Measurements from ENCODE around the gene NNT.

The NNT gene

DNA sequence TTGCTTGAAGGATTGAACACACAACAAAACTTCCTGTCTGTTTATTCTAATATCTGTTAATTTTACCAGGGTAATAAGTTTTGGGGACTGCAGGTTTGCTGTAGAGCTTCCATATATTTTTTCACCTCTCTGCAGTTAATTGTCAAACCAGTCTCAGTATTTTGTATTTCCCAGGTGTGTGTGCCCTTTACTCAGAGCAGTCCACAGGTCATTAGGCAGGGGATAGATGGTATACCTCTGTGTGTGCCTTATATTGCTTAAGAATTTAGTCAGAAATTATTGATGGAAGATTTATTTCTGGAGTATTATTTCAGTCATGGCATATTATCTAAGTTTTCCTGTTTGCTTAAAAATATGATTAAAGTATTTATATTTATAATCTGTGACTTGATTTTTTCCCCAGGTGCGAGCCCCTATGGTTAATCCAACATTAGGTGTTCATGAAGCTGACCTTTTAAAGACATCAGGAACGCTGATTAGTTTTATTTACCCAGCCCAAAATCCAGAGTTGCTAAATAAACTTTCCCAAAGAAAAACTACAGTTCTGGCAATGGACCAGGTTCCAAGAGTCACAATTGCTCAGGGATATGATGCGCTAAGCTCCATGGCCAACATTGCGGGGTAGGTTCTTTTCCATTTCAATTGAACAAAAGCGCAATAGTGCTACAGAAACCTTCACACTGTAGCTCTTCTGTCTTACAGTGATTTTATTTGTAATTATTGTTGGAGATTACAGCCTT, 12.6 kb downstream of the NNT start:
- H4K20me1 ChIP-seq (ENCODE audit: insufficient read depth, low read length, poor library complexity, severe bottlenecking), result peaks cover 4% of the 10 kb centered on the region
- no peak overlapping the region for H3K4me3 ChIP-seq (ENCODE audit: low read length, poor library complexity, severe bottlenecking)
- H3K9me2 ChIP-seq (replicated peaks; ENCODE audit: low read depth, low read length), result no peaks in the 10 kb centered on the region
- H3K4me2 ChIP-seq (ENCODE audit: low read depth, low read length, poor library complexity, severe bottlenecking), result no peak overlapping the region
- H3K9ac ChIP-seq (ENCODE audit: low read depth, low read length, poor library complexity, severe bottlenecking), result no peak overlapping the region
- no peaks in the 10 kb centered on the region for H3K9me3 ChIP-seq (ENCODE audit: insufficient read depth, low read depth, low read length)
- no peaks in the 10 kb centered on the region for H3F3A ChIP-seq (ENCODE audit: low read depth)
- H2AFZ ChIP-seq (ENCODE audit: low read length), result no peak overlapping the region
- no peak for TF ChIP-seq EZH2phosphoT487 (IDR thresholded peaks at IDR 0.05; ENCODE audit: borderline replicate concordance)
- TF ChIP-seq, protein P1, sequence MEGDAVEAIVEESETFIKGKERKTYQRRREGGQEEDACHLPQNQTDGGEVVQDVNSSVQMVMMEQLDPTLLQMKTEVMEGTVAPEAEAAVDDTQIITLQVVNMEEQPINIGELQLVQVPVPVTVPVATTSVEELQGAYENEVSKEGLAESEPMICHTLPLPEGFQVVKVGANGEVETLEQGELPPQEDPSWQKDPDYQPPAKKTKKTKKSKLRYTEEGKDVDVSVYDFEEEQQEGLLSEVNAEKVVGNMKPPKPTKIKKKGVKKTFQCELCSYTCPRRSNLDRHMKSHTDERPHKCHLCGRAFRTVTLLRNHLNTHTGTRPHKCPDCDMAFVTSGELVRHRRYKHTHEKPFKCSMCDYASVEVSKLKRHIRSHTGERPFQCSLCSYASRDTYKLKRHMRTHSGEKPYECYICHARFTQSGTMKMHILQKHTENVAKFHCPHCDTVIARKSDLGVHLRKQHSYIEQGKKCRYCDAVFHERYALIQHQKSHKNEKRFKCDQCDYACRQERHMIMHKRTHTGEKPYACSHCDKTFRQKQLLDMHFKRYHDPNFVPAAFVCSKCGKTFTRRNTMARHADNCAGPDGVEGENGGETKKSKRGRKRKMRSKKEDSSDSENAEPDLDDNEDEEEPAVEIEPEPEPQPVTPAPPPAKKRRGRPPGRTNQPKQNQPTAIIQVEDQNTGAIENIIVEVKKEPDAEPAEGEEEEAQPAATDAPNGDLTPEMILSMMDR (conservative IDR thresholded peaks at IDR 0.05; ENCODE audit: low read length), result no peak
- peaks cover 4% of the 10 kb centered on the region for H3K4me1 ChIP-seq (ENCODE audit: insufficient read depth, low read length, poor library complexity, severe bottlenecking)
- no peaks in the 10 kb centered on the region for H3K27me3 ChIP-seq (ENCODE audit: insufficient read depth, low read length, poor library complexity, severe bottlenecking)
- peaks cover 66% of the 10 kb centered on the region for H3K36me3 ChIP-seq (ENCODE audit: insufficient read depth, low read length)
- peaks cover 24% of the 10 kb centered on the region for H3K79me2 ChIP-seq (ENCODE audit: insufficient read depth, low read length)

DNA sequence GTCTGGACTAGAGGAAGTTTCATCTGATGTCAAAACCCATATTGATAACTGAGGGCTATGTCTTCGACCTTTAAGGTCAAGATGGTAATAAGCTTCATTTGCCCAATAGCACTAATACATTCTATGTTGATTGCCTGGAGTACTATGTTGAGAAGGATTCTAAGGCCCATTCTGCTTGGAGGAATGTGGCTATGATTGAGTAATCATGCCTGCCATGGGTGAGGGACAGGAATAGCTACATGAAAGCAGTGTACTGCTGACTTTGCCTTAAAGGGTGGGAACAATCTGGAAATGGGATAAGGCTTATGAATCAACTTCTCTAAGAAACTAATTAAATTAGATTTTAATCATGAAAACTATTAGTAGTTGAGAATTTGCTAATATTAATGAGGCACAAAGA, 13.6 kb downstream of the NNT start:
- no peaks in the 10 kb centered on the region for H3K9me3 ChIP-seq (ENCODE audit: insufficient read depth, low read depth, low read length)
- H3F3A ChIP-seq (ENCODE audit: low read depth), result no peaks in the 10 kb centered on the region
- peaks cover 59% of the 10 kb centered on the region for H3K36me3 ChIP-seq (ENCODE audit: insufficient read depth, low read length)
- no peak overlapping the region for H3K4me2 ChIP-seq (ENCODE audit: low read depth, low read length, poor library complexity, severe bottlenecking)
- no peaks in the 10 kb centered on the region for H3K27me3 ChIP-seq (ENCODE audit: insufficient read depth, low read length, poor library complexity, severe bottlenecking)
- no peaks in the 10 kb centered on the region for H3K9me2 ChIP-seq (replicated peaks; ENCODE audit: low read depth, low read length)
- H3K9ac ChIP-seq (ENCODE audit: low read depth, low read length, poor library complexity, severe bottlenecking), result no peak overlapping the region
- peaks cover 3% of the 10 kb centered on the region for H4K20me1 ChIP-seq (ENCODE audit: insufficient read depth, low read length, poor library complexity, severe bottlenecking)
- peaks cover 17% of the 10 kb centered on the region for H3K79me2 ChIP-seq (ENCODE audit: insufficient read depth, low read length)
- no peak overlapping the region for H3K4me3 ChIP-seq (ENCODE audit: low read length, poor library complexity, severe bottlenecking)
- no peak overlapping the region for H2AFZ ChIP-seq (ENCODE audit: low read length)
- peaks cover 4% of the 10 kb centered on the region for H3K4me1 ChIP-seq (ENCODE audit: insufficient read depth, low read length, poor library complexity, severe bottlenecking)
- TF ChIP-seq, protein P1 (conservative IDR thresholded peaks at IDR 0.05; ENCODE audit: low read length), result no peak
- TF ChIP-seq EZH2phosphoT487 (IDR thresholded peaks at IDR 0.05; ENCODE audit: borderline replicate concordance), result no peak

- Histone ChIP-seq H4K20me1 (ENCODE audit: insufficient read depth, low read length, poor library complexity, severe bottlenecking) (no peaks in the 10 kb centered on the region), H3K36me3 (ENCODE audit: insufficient read depth, low read length) (peaks cover 45% of the 10 kb centered on the region), H3K9me2 (replicated peaks; ENCODE audit: low read depth, low read length) (no peaks in the 10 kb centered on the region), H3K27me3 (ENCODE audit: insufficient read depth, low read length, poor library complexity, severe bottlenecking) (no peaks in the 10 kb centered on the region), H3F3A (ENCODE audit: low read depth) (no peaks in the 10 kb centered on the region), H3K4me3 (ENCODE audit: low read length, poor library complexity, severe bottlenecking) (no peak overlapping the region), H3K9ac (ENCODE audit: low read depth, low read length, poor library complexity, severe bottlenecking) (no peak overlapping the region), H3K4me1 (ENCODE audit: insufficient read depth, low read length, poor library complexity, severe bottlenecking) (no peaks in the 10 kb centered on the region), H3K79me2 (ENCODE audit: insufficient read depth, low read length) (no peaks in the 10 kb centered on the region; the same call in 1 of the 2 replicates), H3K9me3 (ENCODE audit: insufficient read depth, low read depth, low read length) (no peaks in the 10 kb centered on the region), H3K4me2 (ENCODE audit: low read depth, low read length, poor library complexity, severe bottlenecking) (no peak overlapping the region), H2AFZ (ENCODE audit: low read length) (no peak overlapping the region)
- TF ChIP-seq, protein P1 (conservative IDR thresholded peaks at IDR 0.05; ENCODE audit: low read length), result no peak
- no peak for TF ChIP-seq EZH2phosphoT487 (IDR thresholded peaks at IDR 0.05; ENCODE audit: borderline replicate concordance)
These were observed 16.4 kb downstream of the NNT start for GRCh38 chr5:43619380-43619779.

Measured in Loucy (cell line).